Neural cell (in vitro differentiated cells): Measurements from ENCODE around the gene CABLES1. TPM values are rescaled to one million over a fixed set of nuclear protein-coding genes. Genes with fewer than 3 reads are reported as not detected.

ENCODE experiments used
- H2AFZ ChIP-seq: fragments of 200-600, 300-800 bp; sonication (generic), shearing (Covaris generic); 2 replicates; pipeline ENCODE4 v1.6.0; 2014; ENCODE audit warnings: low read depth, mild to moderate bottlenecking, antibody characterized with exemption, low read length, moderate library complexity
- H3F3A ChIP-seq: fragments of 200-600 bp; shearing (Covaris generic); 2 replicates; pipeline ENCODE4 v1.6.1; 2016; ENCODE audit warnings: mild to moderate bottlenecking, moderate library complexity, mixed read lengths, antibody characterized with exemption, low read length; ENCODE audit not compliant: insufficient read depth, poor library complexity, severe bottlenecking
- H3K27ac ChIP-seq: fragments of 200-600, 300-800 bp; sonication (generic), shearing (Covaris generic); 2 replicates; pipeline ENCODE4 v1.5.1; 2014; ENCODE audit warnings: mild to moderate bottlenecking, low read length, moderate library complexity
- H3K27me3 ChIP-seq: fragments of 300-800, 200-600 bp; sonication (generic), shearing (Covaris generic); 2 replicates; pipeline ENCODE4 v1.6.0; 2014; ENCODE audit warnings: mild to moderate bottlenecking, low read depth, low read length, moderate library complexity; ENCODE audit not compliant: insufficient read depth
- H3K36me3 ChIP-seq: fragments of 300-800, 200-600 bp; sonication (generic), shearing (Covaris generic); 2 replicates; pipeline ENCODE4 v1.5.1; 2014; ENCODE audit warnings: mild to moderate bottlenecking, antibody characterized with exemption, low read length, moderate library complexity; ENCODE audit not compliant: insufficient read depth
- H3K4me2 ChIP-seq: fragments of 300-800, 200-600 bp; sonication (generic), shearing (Covaris generic); 2 replicates; pipeline ENCODE4 v1.6.0; 2014; ENCODE audit warnings: mild to moderate bottlenecking, low read length
- H3K4me3 ChIP-seq: fragments of 300-800, 200-600 bp; sonication (generic), shearing (Covaris generic); 2 replicates; pipeline ENCODE4 v1.5.1; 2014; ENCODE audit warnings: mild to moderate bottlenecking, low read length, moderate library complexity
- H3K79me2 ChIP-seq: fragments of 200-600 bp; shearing (Covaris generic); replicated peaks from 2 replicates; pipeline ENCODE4 v1.6.0; 2014; ENCODE audit warnings: mild to moderate bottlenecking, low read length, moderate library complexity; ENCODE audit not compliant: insufficient read depth
- H3K9ac ChIP-seq: fragments of 300-800, 200-600 bp; sonication (generic), shearing (Covaris generic); 2 replicates; pipeline ENCODE4 v1.6.1; 2016; ENCODE audit warnings: mild to moderate bottlenecking, low read length, mixed read lengths
- H3K9me2 ChIP-seq: fragments of 200-600 bp; shearing (Covaris generic); 2 replicates; pipeline ENCODE4 v1.6.1; 2016; ENCODE audit warnings: mild to moderate bottlenecking, low read length, mixed read lengths; ENCODE audit not compliant: insufficient read depth
- H3K9me3 ChIP-seq: fragments of 200-600, 300-800 bp; sonication (generic), shearing (Covaris generic); 2 replicates; pipeline ENCODE4 v1.6.1; 2016; ENCODE audit warnings: mild to moderate bottlenecking, mixed run types, low read length, moderate library complexity, mixed read lengths
- H4K20me1 ChIP-seq: fragments of 200-600 bp; shearing (Covaris generic); 2 replicates; pipeline ENCODE4 v1.6.1; 2016; ENCODE audit warnings: mild to moderate bottlenecking, mixed run types; ENCODE audit not compliant: insufficient read depth
- EP300 ChIP-seq: fragments of 450-650 bp; conservative IDR thresholded peaks from 2 replicates; pipeline ENCODE4 v1.6.1; 2014; ENCODE audit warnings: antibody characterized with exemption, mild to moderate bottlenecking, moderate library complexity; ENCODE audit not compliant: poor library complexity, severe bottlenecking
- EZH2 ChIP-seq: fragments of 200-600, 300-800 bp; shearing (Covaris generic), sonication (generic); IDR thresholded peaks from 2 replicates; pipeline ENCODE4 v1.6.1; 2014; ENCODE audit warnings: antibody characterized with exemption, low read length, borderline replicate concordance, mild to moderate bottlenecking; ENCODE audit not compliant: insufficient read depth, poor library complexity, severe bottlenecking
- MXI1 ChIP-seq: fragments of 450-650 bp; conservative IDR thresholded peaks from 2 replicates; pipeline ENCODE4 v1.6.1; 2014; ENCODE audit warnings: antibody characterized with exemption, mild to moderate bottlenecking; ENCODE audit not compliant: poor library complexity, severe bottlenecking
- POLR2AphosphoS5 ChIP-seq: IDR thresholded peaks from 2 replicates; pipeline ENCODE4 v1.6.1; 2012
- RAD21 ChIP-seq: fragments of 450-650 bp; conservative IDR thresholded peaks from 2 replicates; pipeline ENCODE4 v1.6.1; 2014; ENCODE audit warnings: antibody characterized with exemption, mild to moderate bottlenecking, moderate library complexity
- SMC3 ChIP-seq: fragments of 450-650 bp; conservative IDR thresholded peaks from 2 replicates; pipeline ENCODE4 v1.6.1; 2014; ENCODE audit warnings: antibody characterized with exemption, mild to moderate bottlenecking, moderate library complexity; ENCODE audit not compliant: poor library complexity
- TAF1 ChIP-seq: IDR thresholded peaks from 2 replicates; pipeline ENCODE4 v1.6.1; 2012; ENCODE audit warnings: low read depth
- polyA plus RNA-seq: library from polyadenylated mRNA; depleted of rRNA; stranded (reverse); fragments of >200 nt; gene quantifications from 2 replicates; pipeline ENCODE4 v1.2.3, GENCODE V29; 2014
- TF ChIP-seq, protein P1 (sequence below): IDR thresholded peaks from 2 replicates; pipeline ENCODE4 v1.6.1; 2012; ENCODE audit warnings: borderline replicate concordance
- TF ChIP-seq, protein P2 (sequence below): fragments of 450-650 bp; IDR thresholded peaks from 2 replicates; pipeline ENCODE4 v1.5.1; 2014; ENCODE audit warnings: antibody characterized with exemption, mild to moderate bottlenecking, moderate library complexity; ENCODE audit not compliant: poor library complexity, severe bottlenecking

The CABLES1 gene
- polyA plus RNA-seq, 1 donor from 2014 or later: 1.4 TPM

DNA sequence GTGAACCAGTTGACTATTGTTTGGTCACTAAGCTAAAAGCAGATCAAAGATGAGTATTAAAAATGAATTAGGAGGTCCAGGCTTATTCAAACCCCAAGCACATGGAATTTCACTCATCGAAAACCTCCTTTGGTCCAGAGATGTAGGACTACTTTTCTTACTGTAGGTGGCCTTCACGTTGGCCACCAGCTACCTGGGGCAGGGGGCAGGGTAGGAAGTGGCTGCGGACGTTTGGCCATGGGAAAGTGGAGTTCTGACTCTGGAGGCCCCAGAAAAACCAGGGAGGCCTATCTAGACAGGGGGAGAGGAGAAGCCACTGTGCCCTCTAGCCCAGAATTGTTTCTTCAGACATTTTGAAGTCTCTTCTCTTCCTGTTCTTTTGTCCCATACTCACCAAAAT is 31.8 kb upstream of the CABLES1 start:
- Histone ChIP-seq H3K27ac (no peak overlapping the region), H3K4me2 (no peak overlapping the region), H3K79me2 (no peaks in the 10 kb centered on the region), H2AFZ (no peak overlapping the region), H3K27me3 (no peaks in the 10 kb centered on the region), H4K20me1 (no peaks in the 10 kb centered on the region), H3K9ac (no peak overlapping the region), H3K9me2 (no peaks in the 10 kb centered on the region), H3K9me3 (no peaks in the 10 kb centered on the region), H3F3A (no peaks in the 10 kb centered on the region), H3K4me3 (no peak overlapping the region), H3K36me3 (no peaks in the 10 kb centered on the region)
- no peak for TF ChIP-seq TAF1
- TF ChIP-seq MXI1: no peak

DNA sequence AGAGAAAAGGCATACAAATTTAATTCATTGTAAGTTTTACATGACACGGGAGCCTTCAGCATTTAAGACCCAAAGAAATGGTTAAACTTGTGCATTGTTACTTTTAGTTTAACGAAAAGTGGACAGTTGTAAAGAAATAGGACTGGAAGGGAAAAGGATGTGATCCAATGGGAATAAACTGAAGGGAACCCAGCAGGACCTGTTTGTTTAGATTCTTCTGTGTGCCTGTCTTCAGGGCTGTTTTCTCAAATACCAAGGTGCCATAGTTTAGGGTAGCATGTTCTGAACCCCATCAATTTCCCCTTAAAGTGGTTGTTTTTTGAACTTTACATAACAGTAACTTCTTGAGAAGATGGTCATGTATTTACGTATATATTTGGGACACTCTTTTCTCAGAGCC is 30.3 kb upstream of the CABLES1 start:
- Histone ChIP-seq H3K27me3 (no peaks in the 10 kb centered on the region), H3K36me3 (no peaks in the 10 kb centered on the region), H3K9me3 (no peaks in the 10 kb centered on the region), H2AFZ (no peak overlapping the region), H3K4me2 (no peak overlapping the region), H3F3A (no peaks in the 10 kb centered on the region), H3K9ac (no peak overlapping the region), H3K4me3 (no peak overlapping the region), H4K20me1 (no peaks in the 10 kb centered on the region), H3K79me2 (no peaks in the 10 kb centered on the region), H3K9me2 (no peaks in the 10 kb centered on the region), H3K27ac (no peak overlapping the region)
- TF ChIP-seq RAD21 (no peak), TAF1 (no peak), SMC3 (no peak), EP300 (no peak), EZH2 (no peak), POLR2AphosphoS5 (no peak), MXI1 (no peak)
- TF ChIP-seq, protein P1, sequence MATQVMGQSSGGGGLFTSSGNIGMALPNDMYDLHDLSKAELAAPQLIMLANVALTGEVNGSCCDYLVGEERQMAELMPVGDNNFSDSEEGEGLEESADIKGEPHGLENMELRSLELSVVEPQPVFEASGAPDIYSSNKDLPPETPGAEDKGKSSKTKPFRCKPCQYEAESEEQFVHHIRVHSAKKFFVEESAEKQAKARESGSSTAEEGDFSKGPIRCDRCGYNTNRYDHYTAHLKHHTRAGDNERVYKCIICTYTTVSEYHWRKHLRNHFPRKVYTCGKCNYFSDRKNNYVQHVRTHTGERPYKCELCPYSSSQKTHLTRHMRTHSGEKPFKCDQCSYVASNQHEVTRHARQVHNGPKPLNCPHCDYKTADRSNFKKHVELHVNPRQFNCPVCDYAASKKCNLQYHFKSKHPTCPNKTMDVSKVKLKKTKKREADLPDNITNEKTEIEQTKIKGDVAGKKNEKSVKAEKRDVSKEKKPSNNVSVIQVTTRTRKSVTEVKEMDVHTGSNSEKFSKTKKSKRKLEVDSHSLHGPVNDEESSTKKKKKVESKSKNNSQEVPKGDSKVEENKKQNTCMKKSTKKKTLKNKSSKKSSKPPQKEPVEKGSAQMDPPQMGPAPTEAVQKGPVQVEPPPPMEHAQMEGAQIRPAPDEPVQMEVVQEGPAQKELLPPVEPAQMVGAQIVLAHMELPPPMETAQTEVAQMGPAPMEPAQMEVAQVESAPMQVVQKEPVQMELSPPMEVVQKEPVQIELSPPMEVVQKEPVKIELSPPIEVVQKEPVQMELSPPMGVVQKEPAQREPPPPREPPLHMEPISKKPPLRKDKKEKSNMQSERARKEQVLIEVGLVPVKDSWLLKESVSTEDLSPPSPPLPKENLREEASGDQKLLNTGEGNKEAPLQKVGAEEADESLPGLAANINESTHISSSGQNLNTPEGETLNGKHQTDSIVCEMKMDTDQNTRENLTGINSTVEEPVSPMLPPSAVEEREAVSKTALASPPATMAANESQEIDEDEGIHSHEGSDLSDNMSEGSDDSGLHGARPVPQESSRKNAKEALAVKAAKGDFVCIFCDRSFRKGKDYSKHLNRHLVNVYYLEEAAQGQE: no peak
- TF ChIP-seq, protein P2, sequence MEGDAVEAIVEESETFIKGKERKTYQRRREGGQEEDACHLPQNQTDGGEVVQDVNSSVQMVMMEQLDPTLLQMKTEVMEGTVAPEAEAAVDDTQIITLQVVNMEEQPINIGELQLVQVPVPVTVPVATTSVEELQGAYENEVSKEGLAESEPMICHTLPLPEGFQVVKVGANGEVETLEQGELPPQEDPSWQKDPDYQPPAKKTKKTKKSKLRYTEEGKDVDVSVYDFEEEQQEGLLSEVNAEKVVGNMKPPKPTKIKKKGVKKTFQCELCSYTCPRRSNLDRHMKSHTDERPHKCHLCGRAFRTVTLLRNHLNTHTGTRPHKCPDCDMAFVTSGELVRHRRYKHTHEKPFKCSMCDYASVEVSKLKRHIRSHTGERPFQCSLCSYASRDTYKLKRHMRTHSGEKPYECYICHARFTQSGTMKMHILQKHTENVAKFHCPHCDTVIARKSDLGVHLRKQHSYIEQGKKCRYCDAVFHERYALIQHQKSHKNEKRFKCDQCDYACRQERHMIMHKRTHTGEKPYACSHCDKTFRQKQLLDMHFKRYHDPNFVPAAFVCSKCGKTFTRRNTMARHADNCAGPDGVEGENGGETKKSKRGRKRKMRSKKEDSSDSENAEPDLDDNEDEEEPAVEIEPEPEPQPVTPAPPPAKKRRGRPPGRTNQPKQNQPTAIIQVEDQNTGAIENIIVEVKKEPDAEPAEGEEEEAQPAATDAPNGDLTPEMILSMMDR: no peak
